Panc1 (cell line): Measurements from ENCODE around the gene COL4A4. TPM values are rescaled to one million over a fixed set of nuclear protein-coding genes. Genes with fewer than 3 reads are reported as not detected.

Experiments
- ATAC-seq: fragments of 200-7000 bp; cut with Tn5 transposase; 2 replicates; pipeline ENCODE4 v1.9.1; 2020; ENCODE audit warnings: mild to moderate bottlenecking, moderate library complexity
- BruUV-seq: library from RNA; stranded (reverse); fragments of 400-500 nt; replicated peaks from 2 replicates; lab custom pipeline; 2021; lab: Mats Ljungman, UMichigan
- CTCF ChIA-PET: fragments of 300-600 bp; sonication (Branson Sonifier 250); formaldehyde crosslinking; loops from one replicate; lab custom pipeline; 2022; ENCODE audit warnings: antibody characterized with exemption; lab: Charles Lee
- POLR2A ChIA-PET: fragments of 300-600 bp; sonication (Branson Sonifier 250); formaldehyde crosslinking; loops from one replicate; lab custom pipeline; 2022; ENCODE audit warnings: antibody characterized with exemption; lab: Charles Lee
- DNase-seq: peaks from one replicate; pipeline ENCODE4 v3.0.0-alpha.2; 2010; ENCODE audit warnings: low read depth, low spot score
- H3K27ac ChIP-seq: 2 replicates; pipeline ENCODE4 v1.5.1; 2011; ENCODE audit warnings: mild to moderate bottlenecking, low read length, inconsistent platforms
- H3K27me3 ChIP-seq: fragments of 200-500 bp; sonication (Bioruptor generic); 2 replicates; pipeline ENCODE4 v1.6.0; 2014; ENCODE audit warnings: low read length, inconsistent platforms; ENCODE audit not compliant: control insufficient read depth, insufficient read depth
- H3K36me3 ChIP-seq: fragments of 200-500 bp; sonication (Bioruptor generic); 2 replicates; pipeline ENCODE4 v1.5.1; 2014; ENCODE audit warnings: inconsistent platforms, mild to moderate bottlenecking, low read length, moderate library complexity; ENCODE audit not compliant: control insufficient read depth, insufficient read depth
- H3K4me1 ChIP-seq: 2 replicates; pipeline ENCODE4 v1.5.1; 2011; ENCODE audit warnings: inconsistent platforms, mild to moderate bottlenecking, low read length, moderate library complexity; ENCODE audit not compliant: control insufficient read depth, insufficient read depth
- H3K4me3 ChIP-seq, 2 experiments: 2 replicates each; pipeline ENCODE4 v1.5.1; 2011 to 2012; ENCODE audit warnings: low read depth in 2 of 2, low read length in 2 of 2, mild to moderate bottlenecking in 2 of 2, inconsistent platforms in 1 of 2, moderate library complexity in 1 of 2
- H3K9me3 ChIP-seq: fragments of 200-500 bp; sonication (Bioruptor generic); 2 replicates; pipeline ENCODE4 v1.5.1; 2014; ENCODE audit warnings: low read depth, mild to moderate bottlenecking, inconsistent platforms, low read length, moderate library complexity; ENCODE audit not compliant: control insufficient read depth, insufficient read depth
- CTCF ChIP-seq: fragments of 450-650 bp; IDR thresholded peaks from 2 replicates; pipeline ENCODE4 v1.5.1; 2017; ENCODE audit warnings: mild to moderate bottlenecking
- POLR2AphosphoS5 ChIP-seq: IDR thresholded peaks from 2 replicates; pipeline ENCODE4 v1.6.1; 2012; ENCODE audit warnings: mild to moderate bottlenecking, low read depth, low read length, moderate library complexity
- REST ChIP-seq, 2 experiments: IDR thresholded peaks; 2 replicates each; pipeline ENCODE4 v1.6.1; 2011 to 2012; ENCODE audit warnings: low read depth in 2 of 2, control low read depth in 1 of 2, low read length in 1 of 2, mild to moderate bottlenecking in 1 of 2, moderate library complexity in 1 of 2; ENCODE audit not compliant: insufficient read depth in 1 of 2
- SIN3A ChIP-seq: IDR thresholded peaks from 2 replicates; pipeline ENCODE4 v1.6.1; 2012; ENCODE audit warnings: low read depth, mild to moderate bottlenecking, low read length, moderate library complexity, borderline replicate concordance; ENCODE audit not compliant: insufficient read depth
- TCF7L2 ChIP-seq: IDR thresholded peaks from 2 replicates; pipeline ENCODE4 v1.6.1; 2011; ENCODE audit warnings: mild to moderate bottlenecking, low read depth, low read length, inconsistent platforms
- in situ Hi-C: cut with HindIII; loops from 2 replicates; pipeline ENCODE4 v1.10.0; 2016; ENCODE audit warnings: low sequenced_read_pairs, low pct_unique_long_range_greater_than_20kb
- intact Hi-C: fragments of 100-400 bp; cut with micrococcal nuclease; formaldehyde crosslinking; loops from one replicate; pipeline ENCODE4 v1.10.0; 2022; ENCODE audit not compliant: unreplicated experiment
- total RNA-seq: library from RNA; stranded (reverse); gene quantifications from one replicate; pipeline ENCODE4 v1.2.1, GENCODE V29; 2021; ENCODE audit not compliant: unreplicated experiment

Gene COL4A4
- total RNA-seq, 1 experiment from 2014 or later, result 0.13 TPM

GRCh38 chr2:227117027-227117426, 47.0 kb downstream of the COL4A4 start:
- intact Hi-C loops (no loop called here), in situ Hi-C loops (no loop called here)
- DNase-seq, result no peak
- Histone ChIP-seq H3K9me3 (no peaks in the 10 kb centered on the region), H3K4me3 (no peak overlapping the region), H3K36me3 (no peaks in the 10 kb centered on the region; the same call in 1 of the 2 replicates), H3K27me3 (no peaks in the 10 kb centered on the region; the same call in 1 of the 2 replicates), H3K4me1 (no peaks in the 10 kb centered on the region), H3K27ac (no peak overlapping the region)
- ATAC-seq, result no peak
- no peak for TF ChIP-seq TCF7L2
- no peak for TF ChIP-seq REST (IDR thresholded peaks at IDR 0.05; ENCODE audit: insufficient read depth in 1 of 2, low read depth in 2 of 2, low read length in 1 of 2)
- no peak for TF ChIP-seq SIN3A
- TF ChIP-seq POLR2AphosphoS5, result no peak
- no peak for TF ChIP-seq CTCF
- no TSS peak for BruUV-seq
- ChIA-PET POLR2A (no interaction called here), CTCF (no interaction called here)

- in situ Hi-C loops, result no loop called here
- no peaks in the 10 kb centered on the region; the same call in 1 of the 2 replicates for H3K27me3 ChIP-seq
- DNase-seq (no peak), ATAC-seq (no peak)
- H3K36me3 ChIP-seq, result no peaks in the 10 kb centered on the region; the same call in 1 of the 2 replicates
- ChIA-PET CTCF (no interaction called here), POLR2A (no interaction called here)
- no peak overlapping the region for H3K4me3 ChIP-seq
- no peak overlapping the region for H3K27ac ChIP-seq
- BruUV-seq, result no TSS peak
- TF ChIP-seq POLR2AphosphoS5, result no peak
- TF ChIP-seq REST (IDR thresholded peaks at IDR 0.05; ENCODE audit: insufficient read depth in 1 of 2, low read depth in 2 of 2, low read length in 1 of 2), result no peak
- TF ChIP-seq SIN3A, result no peak
- no peak for TF ChIP-seq TCF7L2
- no peak for TF ChIP-seq CTCF
- intact Hi-C loops, result no loop called here
- H3K4me1 ChIP-seq, result no peaks in the 10 kb centered on the region
- H3K9me3 ChIP-seq, result no peaks in the 10 kb centered on the region
Observed at GRCh38 chr2:227115761-227116160, 48.2 kb downstream of the COL4A4 start.
